ENCODE results near the gene MAP1LC3A.

MAP1LC3A gene

GRCh38 chr20:34578521-34578920, 20.0 kb downstream of the MAP1LC3A start:
- DNase-seq, result no peak

- DNase-seq, result no peak
These were observed 20.9 kb downstream of the MAP1LC3A start for GRCh38 chr20:34579191-34579978.

GRCh38 chr20:34579979-34580940, 21.7 kb downstream of the MAP1LC3A start:
- DNase-seq, result no peak

- no peak for DNase-seq
These were observed 23.0 kb downstream of the MAP1LC3A start for GRCh38 chr20:34581341-34582184.

- no peak for DNase-seq
These were observed 23.7 kb downstream of the MAP1LC3A start for GRCh38 chr20:34582221-34582620.

GRCh38 chr20:34582911-34583310, 24.4 kb downstream of the MAP1LC3A start:
- no peak for DNase-seq

- no peak for DNase-seq
These were observed 25.0 kb downstream of the MAP1LC3A start for GRCh38 chr20:34583544-34583943.

GRCh38 chr20:34585019-34585418, 26.5 kb downstream of the MAP1LC3A start:
- DNase-seq, result no peak

- no peak for DNase-seq
These were observed 28.1 kb downstream of the MAP1LC3A start for GRCh38 chr20:34586488-34587163.

GRCh38 chr20:34595377-34596184, 37.1 kb downstream of the MAP1LC3A start:
- DNase-seq, result peak; percentile 51

- no peak for DNase-seq
These were observed 42.6 kb downstream of the MAP1LC3A start for GRCh38 chr20:34600892-34601653.

GRCh38 chr20:34604980-34605788, 46.7 kb downstream of the MAP1LC3A start:
- no peak for DNase-seq

GRCh38 chr20:34607066-34607465, 48.5 kb downstream of the MAP1LC3A start:
- DNase-seq, result no peak
